NCI-H1417 (cell line): Measurements from ENCODE around the gene TSPEAR.
"Not testable (repeated sequence)": the region's sequence is repeated elsewhere in the genome, so short reads cannot be mapped to it uniquely, and the experiment has no call there.

Experiments used
- DNase-seq, 3 experiments: peaks; one replicate each; lab custom pipeline; 2025; lab: John Stamatoyannopoulos, UW

The TSPEAR gene

GRCh38 chr21:44653123-44653522, 58.2 kb downstream of the TSPEAR start:
- peak in 2 of 3 experiments; percentile 71 to 85 for DNase-seq

- no peak for DNase-seq
Measured at GRCh38 chr21:44650973-44651675, 60.2 kb downstream of the TSPEAR start.

- DNase-seq = no peak
Measured at GRCh38 chr21:44650265-44650972, 61.0 kb downstream of the TSPEAR start.

- no peak for DNase-seq
Measured at GRCh38 chr21:44649521-44650100, 61.8 kb downstream of the TSPEAR start.

DNA sequence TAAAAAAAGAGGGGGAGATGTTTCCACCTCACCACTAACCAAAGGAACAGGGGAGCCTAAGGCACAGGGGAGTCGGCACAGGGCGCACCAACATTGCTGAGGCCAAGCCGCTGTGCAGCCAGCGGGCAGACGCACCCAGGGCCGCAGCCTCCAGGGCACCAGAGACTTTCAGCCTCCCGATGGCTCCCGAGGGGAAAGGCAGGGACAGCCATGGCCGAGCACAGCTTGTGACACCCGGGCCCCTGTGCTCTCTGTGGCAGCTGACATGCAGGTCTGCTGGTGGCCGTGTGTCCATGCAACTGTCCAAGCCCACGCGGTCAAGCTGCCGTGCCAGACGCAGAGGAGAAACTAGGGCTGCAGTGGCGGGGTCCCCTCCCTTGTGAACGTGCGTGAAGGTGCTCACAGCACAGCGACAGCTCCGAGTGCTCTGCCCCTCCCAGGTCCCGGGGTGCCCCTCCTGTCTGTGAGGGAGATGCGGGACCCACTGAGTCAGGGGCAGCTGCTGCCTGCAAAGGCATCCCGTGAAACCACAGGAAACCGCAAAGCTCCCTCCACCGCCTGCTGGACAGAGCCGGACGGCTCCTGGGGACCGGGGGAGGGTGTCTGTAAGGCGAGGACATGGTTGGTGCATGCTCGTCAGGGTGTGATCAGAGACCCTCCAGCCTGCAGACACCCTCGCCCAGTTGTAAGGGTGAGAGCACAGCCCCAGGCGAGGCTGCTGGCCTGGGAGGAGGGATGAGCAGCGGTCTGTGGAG, 62.6 kb downstream of the TSPEAR start:
- DNase-seq = no peak

DNA sequence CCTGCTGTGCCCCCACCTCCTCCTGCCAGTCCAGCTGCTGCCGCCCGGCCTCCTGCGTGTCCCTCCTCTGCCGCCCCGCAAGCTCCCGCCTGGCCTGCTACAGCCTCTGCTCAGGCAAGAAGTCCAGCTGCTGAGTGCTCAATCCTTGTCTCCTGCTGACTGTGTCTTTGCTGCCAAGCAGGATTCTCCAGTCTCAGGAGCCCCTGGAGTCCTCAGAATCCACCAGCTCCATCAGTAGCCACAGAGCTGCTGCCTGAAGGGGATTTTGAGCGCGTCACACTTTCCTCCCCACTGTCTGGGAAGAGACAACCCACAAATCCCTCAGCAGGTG, 64.2 kb downstream of the TSPEAR start:
- DNase-seq = peak in 2 of 3 experiments; percentile 69 to 87

- DNase-seq = peak in 2 of 3 experiments; percentile 39 to 55
Measured at GRCh38 chr21:44646366-44647221, 64.8 kb downstream of the TSPEAR start, which contains the start of gene KRTAP10-11. TSS of gene KRTAP10-11 (plus strand) at chr21:44646414. CDS start at chr21:44646459, 45 bp downstream.

- no peak for DNase-seq
Measured at GRCh38 chr21:44644878-44645277, 66.5 kb downstream of the TSPEAR start.

DNA sequence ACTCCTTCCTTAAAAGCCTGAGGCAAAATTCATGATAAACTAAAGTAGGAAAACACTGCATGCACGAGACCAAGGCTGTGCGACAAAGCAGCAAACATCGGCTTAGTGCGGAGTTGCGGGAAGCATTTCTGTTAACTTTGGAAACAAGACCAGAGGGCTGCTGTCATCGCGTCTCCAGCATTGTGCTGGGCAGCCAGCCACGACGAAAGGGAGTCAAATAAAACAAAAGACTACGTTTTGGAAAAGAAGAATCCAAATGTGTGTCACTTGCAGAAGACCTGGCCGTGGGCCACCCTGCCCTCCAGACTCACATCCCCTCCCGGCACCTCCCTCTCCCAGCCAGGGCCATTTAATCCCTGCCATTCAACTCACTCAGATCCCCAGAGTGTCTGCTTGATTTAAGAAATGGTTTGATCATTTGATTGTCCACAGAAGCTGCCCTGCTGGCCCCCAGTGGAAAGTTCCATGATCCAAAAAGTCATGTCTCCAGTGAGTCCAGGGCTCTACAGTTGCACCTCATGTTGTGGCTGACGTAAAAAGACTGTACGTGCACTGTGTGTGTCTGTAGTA, 67.5 kb downstream of the TSPEAR start:
- DNase-seq = peak in 1 of 3 experiments; percentile 16

- DNase-seq = no peak
Measured at GRCh38 chr21:44640761-44641160, 70.6 kb downstream of the TSPEAR start.

GRCh38 chr21:44639331-44639655, 72.1 kb downstream of the TSPEAR start:
- no peak for DNase-seq

- not testable (repeated sequence) for DNase-seq
Measured at GRCh38 chr21:44638506-44639330, 72.7 kb downstream of the TSPEAR start.

- DNase-seq = peak in 1 of 3 experiments; percentile 59
Measured at GRCh38 chr21:44637851-44638348, 73.5 kb downstream of the TSPEAR start.

DNA sequence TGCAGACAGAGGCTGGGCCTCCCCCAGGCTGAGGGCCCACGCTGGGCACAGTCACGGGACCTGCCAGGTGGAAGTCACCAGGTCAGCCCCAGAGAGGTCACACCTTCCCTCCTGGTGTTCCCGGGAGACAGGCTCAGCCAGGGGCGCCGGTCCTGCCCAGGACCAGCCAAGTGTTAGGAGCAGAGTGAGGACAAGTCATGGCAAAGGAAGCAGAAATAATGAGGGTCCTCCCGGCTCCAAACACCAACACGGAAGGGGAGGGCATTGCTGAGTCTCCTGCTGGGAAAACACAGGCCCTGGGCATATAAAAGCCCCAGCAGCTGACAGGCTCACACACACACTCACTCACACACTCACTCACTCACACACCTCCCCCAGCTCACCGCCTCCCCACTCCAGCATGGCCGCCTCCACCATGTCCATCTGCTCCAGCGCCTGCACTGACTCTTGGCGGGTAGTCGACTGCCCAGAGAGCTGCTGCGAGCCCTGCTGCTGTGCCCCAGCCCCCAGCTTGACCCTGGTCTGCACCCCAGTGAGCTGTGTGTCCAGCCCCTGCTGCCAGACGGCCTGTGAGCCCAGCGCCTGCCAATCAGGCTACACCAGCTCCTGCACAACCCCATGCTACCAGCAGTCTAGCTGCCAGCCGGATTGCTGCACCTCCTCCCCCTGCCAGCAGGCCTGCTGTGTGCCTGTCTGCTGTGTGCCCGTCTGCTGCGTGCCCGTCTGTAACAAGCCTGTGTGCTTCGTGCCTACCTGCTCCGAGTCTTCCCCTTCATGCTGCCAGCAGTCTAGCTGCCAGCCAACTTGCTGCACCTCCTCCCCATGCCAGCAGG, 74.1 kb downstream of the TSPEAR start, which contains the start of gene KRTAP10-10:
Gene KRTAP10-10 (plus strand): TSS at position 339 of the 833 bp plus-strand sequence. CDS start 62 bp downstream, at position 401.
- DNase-seq = peak in 2 of 3 experiments; percentile 57 to 84

GRCh38 chr21:44636209-44637017, 75.0 kb downstream of the TSPEAR start:
- no peak for DNase-seq

- DNase-seq = no peak
Measured at GRCh38 chr21:44632067-44632466, 79.3 kb downstream of the TSPEAR start.

DNA sequence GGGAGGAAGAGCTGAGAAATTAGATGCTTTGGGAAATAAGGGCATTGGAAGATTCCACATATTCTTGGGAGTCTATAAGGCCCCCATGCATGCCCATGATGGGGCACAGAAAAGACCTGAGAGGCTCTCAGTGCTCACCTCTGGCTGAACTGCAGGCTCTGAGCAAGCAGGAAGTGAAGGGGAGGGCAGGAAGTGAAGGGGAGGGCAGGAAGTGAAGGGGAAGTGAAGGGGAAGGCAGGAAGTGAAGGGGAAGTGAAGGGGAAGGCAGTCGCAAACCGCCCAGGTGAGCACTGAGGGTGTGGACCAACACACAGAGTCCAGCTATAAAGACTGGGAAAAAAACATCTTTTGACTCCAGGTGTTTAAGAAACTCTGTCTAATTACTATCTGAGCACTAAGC, 80.9 kb downstream of the TSPEAR start:
- no peak for DNase-seq
